ENCODE data around the gene SMAD7. TPM values are rescaled to one million over a fixed set of nuclear protein-coding genes. Genes with fewer than 3 reads are reported as not detected.

Gene SMAD7
- total RNA-seq, 2 experiments from 2014 or later: 23.8 to 24.1 TPM

DNA sequence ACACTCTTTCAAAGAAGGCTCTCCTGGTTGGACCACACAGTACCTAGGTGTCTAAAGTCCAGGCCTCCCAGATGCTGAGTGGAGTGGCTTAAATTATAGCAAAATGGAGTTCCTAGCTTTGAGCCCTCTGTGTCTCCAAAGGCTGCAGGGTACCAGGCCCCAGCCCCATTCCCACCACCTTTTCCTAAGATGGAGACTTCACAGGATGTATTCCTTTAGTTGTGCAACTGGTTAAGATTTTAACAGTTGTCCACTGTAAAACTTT lies 4.9 kb downstream of the SMAD7 start:
- ChIA-PET POLR2A (interaction anchor here (0.6 kb wide), 1 partner anchor 162 kb away, joined by 8 read pairs; no protein-coding TSS in a partner anchor), CTCF (no interaction called here)
- no peak overlapping the region for H3K27ac Mint-ChIP-seq
- no peaks in the 10 kb centered on the region for H3K9me3 Mint-ChIP-seq (ENCODE audit: insufficient read depth)
- H3K4me3 Mint-ChIP-seq: peak overlapping the region; percentile 65
- H3K27me3 Mint-ChIP-seq (ENCODE audit: low read depth): no peaks in the 10 kb centered on the region
- H3K4me1 Mint-ChIP-seq (ENCODE audit: low read depth): peaks cover 73% of the 10 kb centered on the region
- H3K36me3 Mint-ChIP-seq (ENCODE audit: low read depth): peaks cover 89% of the 10 kb centered on the region
- ATAC-seq: no peak
- DNase-seq: no peak

GRCh38 chr18:48944634-48945033 lies 6.1 kb downstream of the SMAD7 start:
- peak overlapping the region; percentile 65 for H3K4me3 Mint-ChIP-seq
- peaks cover 93% of the 10 kb centered on the region for H3K36me3 Mint-ChIP-seq (ENCODE audit: low read depth)
- H3K27ac Mint-ChIP-seq: peak overlapping the region; percentile 73

GRCh38 chr18:48943736-48944527 lies 6.8 kb downstream of the SMAD7 start:
- CTCF ChIA-PET: no interaction called here
- Mint-ChIP-seq H3K27ac (peak overlapping the region; percentile 73), H3K36me3 (ENCODE audit: low read depth) (peaks cover 91% of the 10 kb centered on the region), H3K27me3 (ENCODE audit: low read depth) (no peaks in the 10 kb centered on the region), H3K9me3 (ENCODE audit: insufficient read depth) (no peaks in the 10 kb centered on the region), H3K4me3 (peak overlapping the region; percentile 65), H3K4me1 (ENCODE audit: low read depth) (peaks cover 93% of the 10 kb centered on the region)
- POLR2A ChIA-PET: interaction anchor here (1.2 kb wide), 2 partner anchors 16 to 34 kb away, joined by 4 to 5 read pairs; no protein-coding TSS in a partner anchor
- peak; percentile 13 for ATAC-seq
- DNase-seq: peak; percentile 63

More at GRCh38 chr18:48944634-48945033, 6.1 kb downstream of the SMAD7 start:
- POLR2A ChIA-PET: interaction anchor here (1.2 kb wide), 2 partner anchors 16 to 35 kb away, joined by 4 to 5 read pairs; no protein-coding TSS in a partner anchor
- H3K27me3 Mint-ChIP-seq (ENCODE audit: low read depth): no peaks in the 10 kb centered on the region
- CTCF ChIA-PET: interaction anchor here (1.2 kb wide), 1 partner anchor 17 kb away, joined by 4 read pairs; no protein-coding TSS in a partner anchor
- H3K9me3 Mint-ChIP-seq (ENCODE audit: insufficient read depth): no peaks in the 10 kb centered on the region
- no peak for DNase-seq
- ATAC-seq: no peak
- H3K4me1 Mint-ChIP-seq (ENCODE audit: low read depth): peaks cover 86% of the 10 kb centered on the region

DNA sequence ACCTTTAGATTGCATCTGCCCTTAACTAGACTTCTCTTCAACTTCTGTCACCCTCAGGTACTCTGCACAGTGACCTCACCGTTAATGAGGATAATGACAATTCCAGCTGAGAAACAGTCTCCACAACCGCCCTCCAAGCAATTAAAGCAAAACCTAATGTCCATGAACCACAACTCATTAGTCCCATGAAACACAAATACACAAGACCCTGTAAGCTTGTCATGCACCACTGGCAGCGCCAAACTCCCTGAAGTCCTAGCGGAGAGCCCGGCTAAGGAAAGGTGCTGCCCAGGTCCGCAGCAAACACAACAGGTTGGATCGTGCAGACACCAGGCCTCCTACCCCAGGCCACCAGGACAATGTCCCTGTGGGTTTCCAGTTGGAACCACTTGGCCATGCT lies 7.4 kb downstream of the SMAD7 start:
- peaks cover 93% of the 10 kb centered on the region for H3K36me3 Mint-ChIP-seq (ENCODE audit: low read depth)
- H3K9me3 Mint-ChIP-seq (ENCODE audit: insufficient read depth): no peaks in the 10 kb centered on the region
- peaks cover 99% of the 10 kb centered on the region for H3K4me1 Mint-ChIP-seq (ENCODE audit: low read depth)
- H3K4me3 Mint-ChIP-seq: no peak overlapping the region
- DNase-seq (no peak), ATAC-seq (no peak)
- H3K27me3 Mint-ChIP-seq (ENCODE audit: low read depth): no peaks in the 10 kb centered on the region
- no peak overlapping the region for H3K27ac Mint-ChIP-seq
- CTCF ChIA-PET: no interaction called here
- POLR2A ChIA-PET: no interaction called here

DNA sequence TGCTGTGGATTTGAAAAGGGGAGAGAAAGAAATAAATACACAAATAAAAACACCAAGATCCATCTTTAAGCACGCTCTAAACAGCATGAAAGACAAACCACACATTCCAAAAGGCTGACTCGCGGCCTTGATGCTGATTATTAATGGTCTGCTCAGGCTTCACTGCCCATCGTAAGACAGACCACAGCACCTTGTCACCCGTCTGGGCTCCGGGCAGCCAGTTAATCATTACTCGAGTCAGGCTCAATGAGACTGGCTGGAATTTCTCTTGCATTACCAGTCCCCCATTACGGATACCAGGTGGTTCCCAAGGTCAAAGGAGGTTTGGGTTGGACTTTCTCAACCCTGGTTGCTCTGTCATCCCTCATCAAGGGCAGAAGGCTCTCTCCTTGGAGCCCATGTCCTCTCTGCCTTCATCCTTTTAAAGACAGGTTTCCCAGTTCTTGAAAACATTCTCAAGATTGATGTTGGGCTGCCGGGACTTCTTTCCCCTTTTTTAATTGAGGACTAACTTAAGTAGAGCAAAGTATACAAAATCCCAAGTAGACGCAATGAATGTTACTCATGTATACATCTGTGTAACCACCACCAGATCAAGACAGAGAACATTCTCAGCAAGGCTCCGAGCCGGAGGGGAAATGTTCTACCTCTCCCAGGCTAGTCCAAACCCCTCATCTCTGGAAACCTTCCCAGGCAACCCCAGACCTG lies 8.1 kb downstream of the SMAD7 start:
- peaks cover 93% of the 10 kb centered on the region for H3K36me3 Mint-ChIP-seq (ENCODE audit: low read depth)
- DNase-seq: no peak
- ATAC-seq: no peak
- no peaks in the 10 kb centered on the region for H3K27me3 Mint-ChIP-seq (ENCODE audit: low read depth)
- peaks cover 100% of the 10 kb centered on the region for H3K4me1 Mint-ChIP-seq (ENCODE audit: low read depth)
- peak overlapping the region; percentile 94 for H3K27ac Mint-ChIP-seq
- H3K4me3 Mint-ChIP-seq: no peak overlapping the region
- ChIA-PET POLR2A (interaction anchor here (0.6 to 2.9 kb wide), 2 partner anchors 10 to 137 kb away, joined by 3 to 14 read pairs; no protein-coding TSS in a partner anchor), CTCF (interaction anchor here (1.0 to 1.5 kb wide), 3 partner anchors 7 to 166 kb away, joined by 3 read pairs; no protein-coding TSS in a partner anchor)
- no peaks in the 10 kb centered on the region for H3K9me3 Mint-ChIP-seq (ENCODE audit: insufficient read depth)

- H3K9me3 Mint-ChIP-seq (ENCODE audit: insufficient read depth): no peaks in the 10 kb centered on the region
- peak overlapping the region; percentile 76 for H3K4me3 Mint-ChIP-seq
- H3K36me3 Mint-ChIP-seq (ENCODE audit: low read depth): peaks cover 93% of the 10 kb centered on the region
- ChIA-PET CTCF (interaction anchor here (1.0 to 1.9 kb wide), 5 partner anchors 8 to 166 kb away, joined by 3 to 4 read pairs (median 3); no protein-coding TSS in a partner anchor), POLR2A (interaction anchor here (0.6 to 2.9 kb wide), 2 partner anchors 10 to 136 kb away, joined by 3 to 14 read pairs; no protein-coding TSS in a partner anchor)
- no peak for DNase-seq
- peak overlapping the region; percentile 94 for H3K27ac Mint-ChIP-seq
- no peaks in the 10 kb centered on the region for H3K27me3 Mint-ChIP-seq (ENCODE audit: low read depth)
- no peak for ATAC-seq
- peaks cover 100% of the 10 kb centered on the region for H3K4me1 Mint-ChIP-seq (ENCODE audit: low read depth)
Measured at GRCh38 chr18:48942086-48942485, 8.7 kb downstream of the SMAD7 start.

DNA sequence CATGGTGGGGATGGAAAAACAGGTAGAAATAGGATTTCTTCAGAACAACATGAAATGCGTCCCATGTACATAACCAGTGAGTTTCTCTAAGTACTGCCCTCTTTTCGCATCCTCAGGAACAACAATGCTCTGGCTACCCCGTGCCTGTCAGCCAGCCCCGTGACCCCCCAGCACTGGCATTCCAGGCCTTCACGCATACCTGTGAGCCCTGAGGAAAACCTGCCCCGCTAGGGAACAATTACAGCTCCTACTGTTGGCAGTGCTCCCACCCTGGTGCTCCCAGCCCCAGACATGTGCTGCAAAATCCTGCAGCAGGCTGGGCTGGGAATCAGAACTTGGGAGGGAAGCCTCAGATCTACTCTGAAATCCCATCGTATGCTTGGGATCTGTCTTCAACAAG lies 9.1 kb downstream of the SMAD7 start:
- Mint-ChIP-seq H3K9me3 (ENCODE audit: insufficient read depth) (no peaks in the 10 kb centered on the region), H3K4me1 (ENCODE audit: low read depth) (peaks cover 99% of the 10 kb centered on the region), H3K27me3 (ENCODE audit: low read depth) (no peaks in the 10 kb centered on the region), H3K4me3 (peak overlapping the region; percentile 76), H3K27ac (peak overlapping the region; percentile 94), H3K36me3 (ENCODE audit: low read depth) (peaks cover 90% of the 10 kb centered on the region)
- ATAC-seq: no peak
- ChIA-PET POLR2A (interaction anchor here (0.8 to 2.9 kb wide), 4 partner anchors 11 to 17 kb away, joined by 3 to 14 read pairs (median 6); no protein-coding TSS in a partner anchor), CTCF (interaction anchor here (1.0 to 1.9 kb wide), 6 partner anchors 8 to 165 kb away, joined by 3 to 6 read pairs (median 3); no protein-coding TSS in a partner anchor)
- no peak for DNase-seq

DNA sequence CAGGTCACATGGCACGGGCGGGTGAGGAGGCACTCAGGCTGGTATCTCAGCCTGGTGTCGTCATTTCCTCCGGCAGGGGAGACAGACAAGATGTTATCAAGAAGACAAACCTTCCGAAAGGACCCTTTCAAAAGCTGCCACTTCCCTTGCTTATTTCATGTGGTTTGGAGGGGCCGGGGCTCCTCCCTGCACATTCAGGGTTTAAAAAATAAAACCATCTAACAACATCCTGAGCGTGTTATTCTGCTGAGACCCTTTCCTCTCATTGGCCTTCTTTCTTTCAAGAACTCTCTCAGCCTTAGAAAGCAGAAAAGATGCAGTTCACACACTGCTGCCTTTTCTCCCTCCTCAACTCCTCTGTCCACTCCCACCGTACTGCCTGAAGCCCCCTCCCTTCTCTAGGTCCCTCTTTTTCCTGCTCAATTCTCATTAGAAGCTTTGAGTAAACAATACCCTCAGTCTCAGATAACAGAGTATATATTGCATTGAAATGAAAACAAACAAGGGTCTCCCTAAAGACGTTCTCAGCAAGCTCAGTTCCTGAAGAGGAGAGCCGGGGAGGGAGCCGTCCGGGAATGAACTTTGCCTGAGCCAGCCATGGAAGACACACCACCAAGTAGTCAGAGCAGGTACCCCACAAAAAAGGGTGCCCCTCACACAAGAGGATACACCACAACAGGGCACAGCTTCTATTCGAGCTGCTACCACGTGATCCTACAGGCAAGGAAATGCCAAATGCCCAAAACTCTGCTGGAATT lies 9.7 kb downstream of the SMAD7 start:
- Mint-ChIP-seq H3K4me3 (peak overlapping the region; percentile 76), H3K36me3 (ENCODE audit: low read depth) (peaks cover 90% of the 10 kb centered on the region), H3K9me3 (ENCODE audit: insufficient read depth) (no peaks in the 10 kb centered on the region), H3K27me3 (ENCODE audit: low read depth) (no peaks in the 10 kb centered on the region), H3K4me1 (ENCODE audit: low read depth) (peaks cover 99% of the 10 kb centered on the region), H3K27ac (peak overlapping the region; percentile 94)
- ATAC-seq (peak; percentile 83), DNase-seq (peak; percentile 95)
- ChIA-PET POLR2A (interaction anchor here (0.7 to 2.9 kb wide), 9 partner anchors 7 to 127 kb away, joined by 3 to 14 read pairs (median 4); no protein-coding TSS in a partner anchor), CTCF (interaction anchor here (1.3 to 1.9 kb wide), 6 partner anchors 9 to 165 kb away, joined by 3 to 6 read pairs (median 3); no protein-coding TSS in a partner anchor)

- H3K4me3 Mint-ChIP-seq: peak overlapping the region; percentile 76
- POLR2A ChIA-PET: interaction anchor here (0.6 to 2.9 kb wide), 3 partner anchors 9 to 13 kb away, joined by 3 to 14 read pairs (median 4); no protein-coding TSS in a partner anchor
- H3K27ac Mint-ChIP-seq: peak overlapping the region; percentile 94
- H3K4me1 Mint-ChIP-seq (ENCODE audit: low read depth): peaks cover 99% of the 10 kb centered on the region
- no peaks in the 10 kb centered on the region for H3K9me3 Mint-ChIP-seq (ENCODE audit: insufficient read depth)
- no peak for ATAC-seq
- no peaks in the 10 kb centered on the region for H3K27me3 Mint-ChIP-seq (ENCODE audit: low read depth)
- CTCF ChIA-PET: interaction anchor here (0.6 to 1.8 kb wide), 4 partner anchors 14 to 1173 kb away, joined by 3 to 7 read pairs (median 4); no protein-coding TSS in a partner anchor
- peaks cover 88% of the 10 kb centered on the region for H3K36me3 Mint-ChIP-seq (ENCODE audit: low read depth)
- no peak for DNase-seq
Measured at GRCh38 chr18:48939205-48940097, 11.3 kb downstream of the SMAD7 start.

DNA sequence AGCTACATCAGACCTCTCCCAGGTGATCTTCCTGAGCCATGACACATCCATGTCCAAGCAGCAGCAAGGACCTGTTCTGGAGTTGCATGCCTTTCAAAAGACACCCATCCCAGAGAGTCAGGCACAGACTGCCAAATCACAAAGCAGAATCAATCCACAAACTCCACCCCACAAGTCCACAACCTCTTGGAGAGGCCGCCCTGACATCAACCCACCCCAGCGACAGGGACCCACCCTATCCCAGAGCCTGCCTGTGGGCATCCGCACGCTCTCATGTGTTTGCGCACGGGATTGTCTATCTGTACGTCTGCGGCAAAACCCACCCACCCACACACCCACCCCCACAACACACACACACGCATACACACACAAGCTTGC lies 11.9 kb downstream of the SMAD7 start:
- H3K27me3 Mint-ChIP-seq (ENCODE audit: low read depth): no peaks in the 10 kb centered on the region
- CTCF ChIA-PET: interaction anchor here (1.2 to 1.8 kb wide), 3 partner anchors 14 to 22 kb away, joined by 4 to 7 read pairs (median 6); no protein-coding TSS in a partner anchor

More for the DNA sequence above, 11.9 kb downstream of the SMAD7 start:
- H3K4me3 Mint-ChIP-seq: no peak overlapping the region
- POLR2A ChIA-PET: no interaction called here
- peak overlapping the region; percentile 28 for H3K27ac Mint-ChIP-seq
- H3K4me1 Mint-ChIP-seq (ENCODE audit: low read depth): peaks cover 99% of the 10 kb centered on the region
- H3K9me3 Mint-ChIP-seq (ENCODE audit: insufficient read depth): no peaks in the 10 kb centered on the region
- DNase-seq (no peak), ATAC-seq (no peak)
- peaks cover 85% of the 10 kb centered on the region for H3K36me3 Mint-ChIP-seq (ENCODE audit: low read depth)
